Sigmoid colon (tissue), 7 donors: Measurements from ENCODE around the gene UGCG. TPM values are rescaled to one million over a fixed set of nuclear protein-coding genes. Genes with fewer than 3 reads are reported as not detected.
"Not testable (repeated sequence)": the region's sequence is repeated elsewhere in the genome, so short reads cannot be mapped to it uniquely, and the experiment has no call there.

Experiments
- DNase-seq: peaks from one replicate; pipeline ENCODE4 v3.0.0-alpha.2; 2019
- H3K27ac ChIP-seq, 4 donors: fragments of 200-600 bp; sonication (generic); one replicate each; pipeline ENCODE4 v1.5.1; 2016 to 2019; ENCODE audit warnings: mild to moderate bottlenecking in 1 of 4
- H3K27me3 ChIP-seq, 3 donors: fragments of 200-600 bp; sonication (generic); one replicate each; pipeline ENCODE4 v1.5.1; 2019; ENCODE audit warnings: mild to moderate bottlenecking in 1 of 3
- H3K36me3 ChIP-seq, 4 donors: fragments of 200-600 bp; sonication (generic); one replicate each; pipeline ENCODE4 v1.5.1; 2016 to 2019
- H3K4me1 ChIP-seq, 4 donors: fragments of 200-600 bp; sonication (generic); one replicate each; pipeline ENCODE4 v1.5.1; 2017 to 2019
- H3K4me3 ChIP-seq, 4 donors: fragments of 200-600 bp; sonication (generic); one replicate each; pipeline ENCODE4 v1.5.1; 2017 to 2019; ENCODE audit warnings: mild to moderate bottlenecking in 2 of 4, moderate library complexity in 1 of 4
- H3K9me3 ChIP-seq, 4 donors: fragments of 200-600 bp in 3 of 4; sonication (generic) in 3 of 4; one replicate each; pipeline versions ENCODE4 v1.5.1 to v1.6.1; 2013 to 2019
- CTCF ChIP-seq, 4 experiments: fragments of 450-650 bp in 3 of 4; fragments of 200-600 bp in 1 of 4; IDR thresholded peaks; one replicate each; pipeline ENCODE4 v1.5.1; 2016 to 2019; ENCODE audit warnings: antibody characterized with exemption in 4 of 4, mild to moderate bottlenecking in 3 of 4, moderate library complexity in 2 of 4
- EP300 ChIP-seq, 4 donors: sonication (generic); formaldehyde crosslinking; IDR thresholded peaks; one replicate each; pipeline ENCODE4 v1.6.1; 2017; ENCODE audit warnings: antibody characterized with exemption in 4 of 4
- POLR2A ChIP-seq, 2 donors: fragments of 450-650 bp; IDR thresholded peaks; one replicate each; pipeline ENCODE4 v1.6.1; 2016; ENCODE audit warnings: antibody characterized with exemption in 2 of 2, mild to moderate bottlenecking in 2 of 2, moderate library complexity in 2 of 2
- POLR2AphosphoS5 ChIP-seq, 4 donors: sonication (generic); formaldehyde crosslinking; IDR thresholded peaks; one replicate each; pipeline ENCODE4 v1.6.1; 2017; ENCODE audit warnings: antibody characterized with exemption in 4 of 4
- WGBS, 2 donors: extraction: QIAGEN DNeasy Blood & Tissue Kit; methylation state at CpG; one replicate each; pipeline ENCODE4 v1.1.7; 2013; 5-methylcytosine and 5-hydroxymethylcytosine counted together
- intact Hi-C: fragments of 100-400 bp; cut with DNase I; formaldehyde crosslinking; loops from one replicate; pipeline ENCODE4 v1.15.1; 2023
- polyA plus RNA-seq, 3 donors: library from polyadenylated mRNA; stranded (reverse); fragments of 200-250 nt; gene quantifications; one replicate each; pipeline ENCODE4 v1.2.3, GENCODE V29; 2013
- total RNA-seq, 4 donors: library from RNA; depleted of rRNA; stranded (reverse); fragments of >200 nt; gene quantifications; one replicate each; pipeline ENCODE4 v1.1.0, GENCODE V29; 2016
- donor health status: healthy with polysubstance abuse.
- donor health status: Bipolar disorder and iron deficiency.
- donor health status: healthy.

Gene UGCG
- total and polyA plus RNA-seq, 7 donors: 7.8 to 89.3 (median 20.7) TPM

DNA sequence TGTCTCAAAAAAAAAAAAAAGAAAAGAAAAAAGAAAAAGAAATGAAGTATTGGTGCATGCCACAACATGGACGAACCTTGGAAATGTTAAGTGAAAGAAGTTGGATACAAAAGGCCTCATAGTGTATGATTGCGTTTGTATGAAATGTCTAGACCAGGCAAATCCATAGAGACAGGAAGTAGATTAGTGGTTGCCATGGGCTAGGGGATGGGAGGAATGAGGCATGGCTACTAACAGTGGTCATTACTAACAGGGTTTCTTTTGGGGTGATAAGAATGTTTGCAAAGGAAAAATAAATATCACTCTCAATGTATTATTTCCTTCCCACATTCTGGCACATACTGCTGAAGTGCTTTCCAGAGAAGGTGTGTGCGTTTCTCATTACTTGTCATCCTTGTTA is 44.1 kb downstream of the UGCG start:
- Histone ChIP-seq H3K27ac (no peak overlapping the region), H3K9me3 (no peaks in the 10 kb centered on the region), H3K4me1 (peaks cover 0 to 14% (median 9%) of the 10 kb centered on the region in 4 donors), H3K36me3 (peaks cover 0 to 5% (median 0%) of the 10 kb centered on the region in 4 donors), H3K27me3 (no peaks in the 10 kb centered on the region), H3K4me3 (no peak overlapping the region)
- no peak for DNase-seq
- 91 to 95% methylated on average over 3 of the region's 3 CpGs for WGBS, 2 donors
- intact Hi-C loops: no loop called here
- TF ChIP-seq POLR2AphosphoS5 (IDR thresholded peaks at IDR 0.05) (no peak), CTCF (IDR thresholded peaks at IDR 0.05) (no peak), POLR2A (IDR thresholded peaks at IDR 0.05) (no peak), EP300 (IDR thresholded peaks at IDR 0.05) (no peak)

GRCh38 chr9:111943200-111943599 is 46.6 kb downstream of the UGCG start:
- TF ChIP-seq EP300 (IDR thresholded peaks at IDR 0.05): no peak
- TF ChIP-seq POLR2A (IDR thresholded peaks at IDR 0.05): no peak
- no peak for TF ChIP-seq POLR2AphosphoS5 (IDR thresholded peaks at IDR 0.05)
- TF ChIP-seq CTCF (IDR thresholded peaks at IDR 0.05): no peak
- Histone ChIP-seq H3K27me3 (no peaks in the 10 kb centered on the region), H3K4me1 (no peaks in the 10 kb centered on the region), H3K36me3 (no peaks in the 10 kb centered on the region), H3K4me3 (no peak overlapping the region), H3K9me3 (no peaks in the 10 kb centered on the region), H3K27ac (no peak overlapping the region)
- DNase-seq: no peak
- 95 to 96% methylated on average over 4 of the region's 4 CpGs for WGBS, 2 donors
- intact Hi-C loops: no loop called here

DNA sequence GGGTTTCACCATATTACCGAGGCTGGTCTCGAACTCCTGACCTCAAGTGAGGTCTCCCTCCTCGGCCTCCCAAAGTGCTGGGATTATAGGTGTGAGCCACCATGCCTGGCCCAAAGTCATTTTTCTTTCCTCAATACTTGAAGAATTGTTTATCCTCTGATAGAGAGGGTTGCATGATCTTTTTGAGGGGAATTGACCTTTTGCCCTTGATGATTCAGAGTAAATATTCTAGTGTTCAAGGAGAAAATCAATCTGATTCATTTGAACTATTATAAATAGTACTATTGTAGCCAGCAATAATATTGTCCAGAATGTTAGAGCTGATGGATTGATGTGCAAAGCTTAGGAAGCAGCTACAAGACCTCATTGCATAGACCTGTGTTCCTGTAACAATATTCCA is 47.1 kb downstream of the UGCG start:
- no peak for DNase-seq
- WGBS, 2 donors: 93% methylated on average over 3 of the region's 3 CpGs
- Histone ChIP-seq H3K27me3 (no peaks in the 10 kb centered on the region), H3K4me3 (no peak overlapping the region), H3K27ac (no peak overlapping the region), H3K9me3 (no peaks in the 10 kb centered on the region), H3K4me1 (no peaks in the 10 kb centered on the region), H3K36me3 (no peaks in the 10 kb centered on the region)
- intact Hi-C loops: no loop called here
- TF ChIP-seq POLR2A (IDR thresholded peaks at IDR 0.05): no peak
- no peak for TF ChIP-seq POLR2AphosphoS5 (IDR thresholded peaks at IDR 0.05)
- TF ChIP-seq EP300 (IDR thresholded peaks at IDR 0.05): no peak
- no peak for TF ChIP-seq CTCF (IDR thresholded peaks at IDR 0.05)

GRCh38 chr9:111944241-111944866 is 47.7 kb downstream of the UGCG start:
- whole genome bisulfite sequencing, 2 donors: 93 to 94% methylated on average over 3 of the region's 3 CpGs
- TF ChIP-seq POLR2AphosphoS5 (IDR thresholded peaks at IDR 0.05): no peak
- no peak for TF ChIP-seq EP300 (IDR thresholded peaks at IDR 0.05)
- no peak for TF ChIP-seq CTCF (IDR thresholded peaks at IDR 0.05)
- TF ChIP-seq POLR2A (IDR thresholded peaks at IDR 0.05): no peak
- no peak overlapping the region for H3K27ac ChIP-seq
- intact Hi-C loops: no loop called here
- no peaks in the 10 kb centered on the region for H3K36me3 ChIP-seq
- no peak for DNase-seq
- no peaks in the 10 kb centered on the region for H3K4me1 ChIP-seq
- H3K4me3 ChIP-seq: no peak overlapping the region
- H3K27me3 ChIP-seq: no peaks in the 10 kb centered on the region
- H3K9me3 ChIP-seq: no peaks in the 10 kb centered on the region

- H3K27ac ChIP-seq: no peak overlapping the region
- 40 to 67% methylated on average over 3 of the region's 3 CpGs for WGBS, 2 donors
- intact Hi-C loops: no loop called here
These were observed 48.6 kb downstream of the UGCG start for GRCh38 chr9:111945216-111945615.

GRCh38 chr9:111948109-111948508 is 51.5 kb downstream of the UGCG start:
- H3K27me3 ChIP-seq, H3K4me3 ChIP-seq, DNase-seq, H3K4me1 ChIP-seq, H3K36me3 ChIP-seq, H3K9me3 ChIP-seq, intact Hi-C loops, H3K27ac ChIP-seq: not testable (repeated sequence)
- 95% methylated on average over 21 of the region's 21 CpGs for WGBS, 2 donors

More at GRCh38 chr9:111945216-111945615, 48.6 kb downstream of the UGCG start:
- Histone ChIP-seq H3K27me3 (no peaks in the 10 kb centered on the region), H3K4me1 (no peaks in the 10 kb centered on the region), H3K9me3 (no peaks in the 10 kb centered on the region), H3K36me3 (no peaks in the 10 kb centered on the region), H3K4me3 (no peak overlapping the region)
- DNase-seq: no peak
- no peak for TF ChIP-seq CTCF (IDR thresholded peaks at IDR 0.05)
- TF ChIP-seq POLR2A (IDR thresholded peaks at IDR 0.05): no peak
- no peak for TF ChIP-seq EP300 (IDR thresholded peaks at IDR 0.05)
